Astrocyte (in vitro differentiated cells and primary cell): Measurements from ENCODE around the gene KIF26B.

ENCODE experiments used
- EZH2 ChIP-seq: IDR thresholded peaks from 2 replicates; pipeline ENCODE4 v1.6.1; 2012; ENCODE audit warnings: mild to moderate bottlenecking, low read length, inconsistent platforms; ENCODE audit not compliant: insufficient read depth
- TF ChIP-seq, protein P1 (sequence below): IDR thresholded peaks from 2 replicates; pipeline ENCODE4 v1.5.1; 2011; ENCODE audit warnings: low read depth, mild to moderate bottlenecking, inconsistent platforms, low read length, moderate library complexity; ENCODE audit not compliant: insufficient read depth

DNA sequence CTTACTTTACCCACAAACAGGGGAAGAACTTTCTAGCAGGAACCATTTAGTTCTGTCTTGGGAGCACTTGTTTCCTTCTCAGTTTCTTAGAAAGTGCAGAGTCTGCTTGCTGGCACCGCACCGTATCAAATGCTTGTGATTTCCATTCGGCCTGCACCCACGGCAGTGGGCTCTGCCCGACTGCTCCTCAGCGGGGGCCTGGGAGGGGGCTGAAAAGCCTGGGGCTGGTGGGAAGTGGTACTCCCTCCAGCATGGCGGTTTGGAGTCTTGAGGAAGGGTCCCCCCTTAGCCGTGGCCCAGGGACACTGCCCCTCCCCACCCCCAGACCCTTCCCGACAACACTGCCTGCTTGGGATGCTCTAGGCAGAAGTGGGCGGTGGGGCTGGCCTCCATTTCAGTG lies 57.0 kb downstream of the KIF26B start:
- TF ChIP-seq, protein P1, sequence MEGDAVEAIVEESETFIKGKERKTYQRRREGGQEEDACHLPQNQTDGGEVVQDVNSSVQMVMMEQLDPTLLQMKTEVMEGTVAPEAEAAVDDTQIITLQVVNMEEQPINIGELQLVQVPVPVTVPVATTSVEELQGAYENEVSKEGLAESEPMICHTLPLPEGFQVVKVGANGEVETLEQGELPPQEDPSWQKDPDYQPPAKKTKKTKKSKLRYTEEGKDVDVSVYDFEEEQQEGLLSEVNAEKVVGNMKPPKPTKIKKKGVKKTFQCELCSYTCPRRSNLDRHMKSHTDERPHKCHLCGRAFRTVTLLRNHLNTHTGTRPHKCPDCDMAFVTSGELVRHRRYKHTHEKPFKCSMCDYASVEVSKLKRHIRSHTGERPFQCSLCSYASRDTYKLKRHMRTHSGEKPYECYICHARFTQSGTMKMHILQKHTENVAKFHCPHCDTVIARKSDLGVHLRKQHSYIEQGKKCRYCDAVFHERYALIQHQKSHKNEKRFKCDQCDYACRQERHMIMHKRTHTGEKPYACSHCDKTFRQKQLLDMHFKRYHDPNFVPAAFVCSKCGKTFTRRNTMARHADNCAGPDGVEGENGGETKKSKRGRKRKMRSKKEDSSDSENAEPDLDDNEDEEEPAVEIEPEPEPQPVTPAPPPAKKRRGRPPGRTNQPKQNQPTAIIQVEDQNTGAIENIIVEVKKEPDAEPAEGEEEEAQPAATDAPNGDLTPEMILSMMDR, result no peak
- no peak for TF ChIP-seq EZH2
